Tibial nerve (tissue), 4 donors: ENCODE results near the gene TIAM1. TPM values are rescaled to one million over a fixed set of nuclear protein-coding genes. Genes with fewer than 3 reads are reported as not detected.

ENCODE experiments used
- DNase-seq, 2 donors: peaks; one replicate each; pipeline ENCODE4 v3.0.0-alpha.2; 2019; ENCODE audit warnings: low spot score in 2 of 2
- H3K27ac ChIP-seq, 4 donors: fragments of 200-600 bp; sonication (generic) in 3 of 4; one replicate each; pipeline ENCODE4 v1.5.1; 2017 to 2019; ENCODE audit warnings: mild to moderate bottlenecking in 1 of 4
- H3K27me3 ChIP-seq, 2 donors: fragments of 200-600 bp; sonication (generic) in 1 of 2; one replicate each; pipeline versions ENCODE4 v1.5.1 to v1.6.0; 2017 to 2019
- H3K36me3 ChIP-seq, 3 donors: fragments of 200-600 bp; sonication (generic); one replicate each; pipeline ENCODE4 v1.5.1; 2018 to 2019
- H3K4me1 ChIP-seq, 4 donors: fragments of 200-600 bp; sonication (generic) in 3 of 4; one replicate each; pipeline ENCODE4 v1.5.1; 2017 to 2019
- H3K4me3 ChIP-seq, 4 donors: fragments of 200-600 bp; sonication (generic) in 3 of 4; one replicate each; pipeline ENCODE4 v1.5.1; 2017 to 2019; ENCODE audit warnings: mild to moderate bottlenecking in 1 of 4, moderate library complexity in 1 of 4
- H3K9me3 ChIP-seq, 4 donors: fragments of 200-600 bp; sonication (generic) in 3 of 4; one replicate each; pipeline ENCODE4 v1.5.1; 2017 to 2019
- CTCF ChIP-seq, 5 experiments: fragments of 200-600 bp in 3 of 5; fragments of 450-650 bp in 2 of 5; sonication (generic) in 3 of 5; IDR thresholded peaks; one replicate each; pipeline ENCODE4 v1.5.1; 2016 to 2019; ENCODE audit warnings: antibody characterized with exemption in 5 of 5, mild to moderate bottlenecking in 3 of 5, moderate library complexity in 2 of 5
- EP300 ChIP-seq, 2 donors: sonication (generic); formaldehyde crosslinking; IDR thresholded peaks; one replicate each; pipeline ENCODE4 v1.6.1; 2017; ENCODE audit warnings: antibody characterized with exemption in 2 of 2, mild to moderate bottlenecking in 1 of 2
- POLR2A ChIP-seq, 2 donors: fragments of 450-650 bp; IDR thresholded peaks; one replicate each; pipeline ENCODE4 v1.6.1; 2017; ENCODE audit warnings: antibody characterized with exemption in 2 of 2, mild to moderate bottlenecking in 2 of 2, moderate library complexity in 2 of 2
- WGBS, 2 donors: methylation state at CpG; one replicate each; pipeline ENCODE4 v1.1.5; 2018; 5-methylcytosine and 5-hydroxymethylcytosine counted together
- total RNA-seq, 4 donors: library from RNA; depleted of rRNA; stranded (reverse); fragments of >200 nt; gene quantifications; one replicate each; pipeline ENCODE4 v1.1.0, GENCODE V29; 2016

Gene TIAM1
- total RNA-seq, 4 donors from 2014 or later: 25.3 to 44.7 (median 31.6) TPM

- H3K4me3 ChIP-seq: no peak overlapping the region
- H3K27me3 ChIP-seq: no peaks in the 10 kb centered on the region
- peak; percentile 54 to 84 for DNase-seq
- H3K9me3 ChIP-seq: no peaks in the 10 kb centered on the region
- 48% methylated on average over 3 of the region's 3 CpGs for WGBS, 2 donors
- no peaks in the 10 kb centered on the region for H3K36me3 ChIP-seq
- H3K27ac ChIP-seq: peak overlapping the region in 3 of 4 donors; percentile 18 to 69 (median 67)
- H3K4me1 ChIP-seq: peaks cover 0 to 22% (median 0%) of the 10 kb centered on the region in 4 donors
- TF ChIP-seq POLR2A (IDR thresholded peaks at IDR 0.05) (no peak), EP300 (IDR thresholded peaks at IDR 0.05) (peak in 1 of 2 donors; percentile 82)
Measured at GRCh38 chr21:31201548-31201947, 142.5 kb downstream of the TIAM1 start.

GRCh38 chr21:31201144-31201543, 142.9 kb downstream of the TIAM1 start:
- TF ChIP-seq EP300 (IDR thresholded peaks at IDR 0.05): no peak
- TF ChIP-seq POLR2A (IDR thresholded peaks at IDR 0.05): no peak
- no peak for TF ChIP-seq CTCF (IDR thresholded peaks at IDR 0.05)
- Histone ChIP-seq H3K36me3 (no peaks in the 10 kb centered on the region), H3K27me3 (no peaks in the 10 kb centered on the region), H3K4me1 (peaks cover 0 to 22% (median 0%) of the 10 kb centered on the region in 4 donors), H3K4me3 (no peak overlapping the region), H3K27ac (peak overlapping the region in 3 of 4 donors; percentile 18 to 69 (median 32)), H3K9me3 (no peaks in the 10 kb centered on the region)
- 34% methylated on average over 2 of the region's 2 CpGs for WGBS, 2 donors
- DNase-seq: no peak

- Histone ChIP-seq H3K4me3 (no peak overlapping the region), H3K27me3 (no peaks in the 10 kb centered on the region), H3K27ac (no peak overlapping the region), H3K36me3 (no peaks in the 10 kb centered on the region), H3K4me1 (peaks cover 0 to 22% (median 0%) of the 10 kb centered on the region in 4 donors), H3K9me3 (no peaks in the 10 kb centered on the region)
- WGBS, 2 donors: 41 to 49% methylated on average over 4 of the region's 4 CpGs
- peak in 1 of 2 donors; percentile 37 for DNase-seq
- TF ChIP-seq POLR2A (IDR thresholded peaks at IDR 0.05) (no peak), CTCF (IDR thresholded peaks at IDR 0.05) (peak; percentile 32 to 78 (median 50))
Measured at GRCh38 chr21:31198575-31198974, 145.5 kb downstream of the TIAM1 start.

- no peaks in the 10 kb centered on the region for H3K9me3 ChIP-seq
- WGBS, 2 donors: 90 to 97% methylated on average over 2 of the region's 2 CpGs
- no peak for DNase-seq
Measured at GRCh38 chr21:31196724-31197123, 147.3 kb downstream of the TIAM1 start.

GRCh38 chr21:31195334-31196015, 148.6 kb downstream of the TIAM1 start:
- WGBS, 2 donors: 75% methylated on average over 5 of the region's 5 CpGs
- no peaks in the 10 kb centered on the region for H3K27me3 ChIP-seq

More at GRCh38 chr21:31196724-31197123, 147.3 kb downstream of the TIAM1 start:
- Histone ChIP-seq H3K36me3 (no peaks in the 10 kb centered on the region), H3K4me3 (no peak overlapping the region), H3K27me3 (no peaks in the 10 kb centered on the region), H3K27ac (no peak overlapping the region), H3K4me1 (peaks cover 0 to 17% (median 0%) of the 10 kb centered on the region in 4 donors)
- TF ChIP-seq CTCF (IDR thresholded peaks at IDR 0.05) (no peak), POLR2A (IDR thresholded peaks at IDR 0.05) (no peak), EP300 (IDR thresholded peaks at IDR 0.05) (no peak)

More at GRCh38 chr21:31195334-31196015, 148.6 kb downstream of the TIAM1 start:
- H3K4me1 ChIP-seq: peaks cover 0 to 9% (median 0%) of the 10 kb centered on the region in 4 donors
- no peak for TF ChIP-seq EP300 (IDR thresholded peaks at IDR 0.05)
- no peak for TF ChIP-seq CTCF (IDR thresholded peaks at IDR 0.05)
- TF ChIP-seq POLR2A (IDR thresholded peaks at IDR 0.05): no peak
- no peak for DNase-seq
- H3K4me3 ChIP-seq: no peak overlapping the region
- H3K36me3 ChIP-seq: no peaks in the 10 kb centered on the region
- H3K9me3 ChIP-seq: no peaks in the 10 kb centered on the region
- H3K27ac ChIP-seq: no peak overlapping the region
